ENCODE results near the gene AXIN2.
"Not testable (repeated sequence)": the region's sequence is repeated elsewhere in the genome, so short reads cannot be mapped to it uniquely, and the experiment has no call there.

The AXIN2 gene

GRCh38 chr17:65515959-65516948 is 45.2 kb downstream of the AXIN2 start:
- DNase-seq = no peak

- no peak for DNase-seq
Observed at GRCh38 chr17:65515512-65515911, 45.9 kb downstream of the AXIN2 start.

GRCh38 chr17:65514541-65514940 is 46.9 kb downstream of the AXIN2 start:
- DNase-seq = no peak

- DNase-seq = no peak
Observed at GRCh38 chr17:65514082-65514481, 47.4 kb downstream of the AXIN2 start.

- no peak for DNase-seq
Observed at GRCh38 chr17:65511316-65511715, 50.1 kb downstream of the AXIN2 start.

GRCh38 chr17:65509032-65509431 is 52.4 kb downstream of the AXIN2 start:
- no peak for DNase-seq

GRCh38 chr17:65504673-65505072 is 56.8 kb downstream of the AXIN2 start:
- not testable (repeated sequence) for DNase-seq

GRCh38 chr17:65504141-65504540 is 57.3 kb downstream of the AXIN2 start:
- no peak for DNase-seq

GRCh38 chr17:65503557-65503956 is 57.9 kb downstream of the AXIN2 start:
- DNase-seq = no peak

GRCh38 chr17:65498816-65499215 is 62.6 kb downstream of the AXIN2 start:
- no peak for DNase-seq

- no peak for DNase-seq
Observed at GRCh38 chr17:65496801-65497200, 64.6 kb downstream of the AXIN2 start.

GRCh38 chr17:65495122-65496055 is 66.1 kb downstream of the AXIN2 start:
- no peak for DNase-seq

GRCh38 chr17:65489413-65490155 is 71.9 kb downstream of the AXIN2 start:
- DNase-seq = no peak

GRCh38 chr17:65488665-65489064 is 72.8 kb downstream of the AXIN2 start:
- no peak for DNase-seq

- DNase-seq = no peak
Observed at GRCh38 chr17:65487990-65488389, 73.5 kb downstream of the AXIN2 start.

- DNase-seq = no peak
Observed at GRCh38 chr17:65487161-65487560, 74.3 kb downstream of the AXIN2 start.

- DNase-seq = no peak
Observed at GRCh38 chr17:65485388-65486299, 75.8 kb downstream of the AXIN2 start.

- not testable (repeated sequence) for DNase-seq
Observed at GRCh38 chr17:65484405-65484804, 77.0 kb downstream of the AXIN2 start.

GRCh38 chr17:65483438-65483837 is 78.0 kb downstream of the AXIN2 start:
- DNase-seq = no peak

- DNase-seq = no peak
Observed at GRCh38 chr17:65482201-65482600, 79.2 kb downstream of the AXIN2 start.

GRCh38 chr17:65479282-65479681 is 82.2 kb downstream of the AXIN2 start:
- DNase-seq = no peak
